T-cell (primary cell): ENCODE measurements around the gene ALOX15. TPM values are rescaled to one million over a fixed set of nuclear protein-coding genes. Genes with fewer than 3 reads are reported as not detected.
A peak's percentile ranks its signal among the peaks of the same experiment; 100 is the strongest.
"Not testable (repeated sequence)": the region's sequence is repeated elsewhere in the genome, so short reads cannot be mapped to it uniquely, and the experiment has no call there.

Source experiments
- ATAC-seq, 4 experiments: fragments of 200-7000 bp in 3 of 4; fragments of 150-1000 bp in 1 of 4; cut with Tn5 transposase; replicated peaks in 1 of 4; 1 replicate in 3 of 4; 2 replicates in 1 of 4; pipeline ENCODE4 v1.10.0; 2021; ENCODE audit warnings: moderate library complexity in 3 of 4, mild to moderate bottlenecking in 2 of 4, moderate number of reproducible peaks in 1 of 4
- CTCF ChIA-PET, 2 donors: fragments of 300-600 bp; sonication (Branson Sonifier 250); formaldehyde crosslinking; loops; one replicate each; lab custom pipeline; 2022; ENCODE audit warnings: antibody characterized with exemption in 2 of 2; lab: Charles Lee
- POLR2A ChIA-PET, 2 donors: fragments of 300-600 bp; sonication (Branson Sonifier 250); formaldehyde crosslinking; loops; one replicate each; lab custom pipeline; 2022; ENCODE audit warnings: antibody characterized with exemption in 2 of 2; lab: Charles Lee
- DNase-seq, 35 experiments: peaks; one replicate each; pipeline versions ENCODE4 v3.0.0 to v3.0.0-alpha.2; 2013 to 2023
- H3K27ac ChIP-seq: one replicate; pipeline ENCODE4 v1.5.1; 2013; ENCODE audit warnings: low read length
- H3K27me3 ChIP-seq, 2 experiments: replicated peaks in 1 of 2; 1 replicate in 1 of 2; 2 replicates in 1 of 2; pipeline versions ENCODE4 v1.6.1 to v1.7.0; 2013; ENCODE audit warnings: low read length in 1 of 2, mixed read lengths in 1 of 2; ENCODE audit not compliant: control insufficient read depth in 2 of 2, insufficient read depth in 2 of 2; ENCODE audit errors: extremely low read depth in 1 of 2
- H3K36me3 ChIP-seq, 2 donors: 1 replicate in 1 of 2; 2 replicates in 1 of 2; pipeline versions ENCODE4 v1.6.1 to v1.7.0; 2013; ENCODE audit warnings: low read length in 1 of 2; ENCODE audit not compliant: control insufficient read depth in 2 of 2, insufficient read depth in 1 of 2; ENCODE audit errors: extremely low read depth in 1 of 2
- H3K4me1 ChIP-seq, 2 experiments: 1 replicate in 1 of 2; 2 replicates in 1 of 2; pipeline versions ENCODE4 v1.6.1 to v1.7.0; 2013; ENCODE audit warnings: low read length in 2 of 2, mixed read lengths in 1 of 2; ENCODE audit not compliant: insufficient read depth in 2 of 2, control insufficient read depth in 1 of 2; ENCODE audit errors: extremely low read depth in 1 of 2
- H3K4me3 ChIP-seq, 2 donors: 1 replicate in 1 of 2; 2 replicates in 1 of 2; pipeline versions ENCODE4 v1.5.1 to v1.7.0; 2013; ENCODE audit warnings: mild to moderate bottlenecking in 2 of 2, low read length in 1 of 2, moderate library complexity in 1 of 2; ENCODE audit not compliant: control insufficient read depth in 1 of 2; ENCODE audit errors: extremely low read depth in 1 of 2
- H3K9me3 ChIP-seq: 2 replicates; pipeline ENCODE4 v1.7.0; 2013
- H3K27ac Mint-ChIP-seq, 2 donors: one replicate each; pipeline ENCODE4 v1.8.0; 2020 to 2021; ENCODE audit warnings: mild to moderate bottlenecking in 2 of 2, mixed read lengths in 2 of 2
- H3K27me3 Mint-ChIP-seq, 2 donors: one replicate each; pipeline ENCODE4 v1.8.0; 2021 to 2022; ENCODE audit warnings: mixed read lengths in 2 of 2
- H3K36me3 Mint-ChIP-seq: one replicate; pipeline ENCODE4 v1.8.0; 2021; ENCODE audit warnings: mixed read lengths
- H3K4me1 Mint-ChIP-seq, 3 donors: one replicate each; pipeline ENCODE4 v1.8.0; 2020 to 2022; ENCODE audit warnings: mixed read lengths in 3 of 3, mild to moderate bottlenecking in 1 of 3
- H3K4me3 Mint-ChIP-seq, 3 donors: one replicate each; pipeline ENCODE4 v1.8.0; 2020 to 2022; ENCODE audit warnings: mild to moderate bottlenecking in 3 of 3, mixed read lengths in 3 of 3, moderate library complexity in 3 of 3
- H3K9me3 Mint-ChIP-seq, 3 donors: one replicate each; pipeline ENCODE4 v1.8.0; 2020 to 2022; ENCODE audit warnings: mixed read lengths in 3 of 3
- WGBS: methylation state at CpG from one replicate; pipeline ENCODE4 v1.1.5; 2013; ENCODE audit warnings: missing lambda C conversion rate; ENCODE audit not compliant: insufficient coverage; 5-methylcytosine and 5-hydroxymethylcytosine counted together
- total RNA-seq, 35 experiments: library from RNA in 6 of 35; stranded (reverse) in 6 of 35; fragments of 120-200 nt in 1 of 35; gene quantifications; one replicate each; pipeline versions ENCODE4 v1.2.1 to v1.2.4 and lab custom pipeline; 2013 to 2026

The ALOX15 gene
- total RNA-seq, 5 donors from 2014 or later (not counting 1 experiment from before 2014, with no cell fraction given) = 0.13 TPM; not detected in 4

GRCh38 chr17:4645642-4646041 lies 4.2 kb upstream of the ALOX15 start:
- 35% methylated on average over 2 of the region's 5 CpGs for WGBS
- Histone ChIP-seq H3K4me1 (peaks cover 0 to 8% of the 10 kb centered on the region in 2 experiments), H3K9me3 (no peaks in the 10 kb centered on the region), H3K36me3 (no peaks in the 10 kb centered on the region), H3K27me3 (peaks cover 5 to 39% of the 10 kb centered on the region in 2 experiments), H3K4me3 (no peak overlapping the region), H3K27ac (no peak overlapping the region)
- H3K27ac Mint-ChIP-seq = no peak overlapping the region
- H3K4me3 Mint-ChIP-seq = no peak overlapping the region
- peaks cover 0 to 8% (median 6%) of the 10 kb centered on the region in 3 donors for H3K4me1 Mint-ChIP-seq
- ChIA-PET CTCF (no interaction called here), POLR2A (no interaction called here)
- no peaks in the 10 kb centered on the region for H3K9me3 Mint-ChIP-seq
- DNase-seq (no peak), ATAC-seq (no peak)
- H3K27me3 Mint-ChIP-seq = peaks cover 50 to 68% of the 10 kb centered on the region in 2 donors
- H3K36me3 Mint-ChIP-seq = no peaks in the 10 kb centered on the region

GRCh38 chr17:4643676-4644075 lies 2.2 kb upstream of the ALOX15 start:
- H3K27me3 ChIP-seq = peaks cover 6 to 47% of the 10 kb centered on the region in 2 experiments
- peaks cover 7 to 17% (median 11%) of the 10 kb centered on the region in 3 donors for H3K4me1 Mint-ChIP-seq
- H3K36me3 Mint-ChIP-seq = no peaks in the 10 kb centered on the region
- H3K27me3 Mint-ChIP-seq = peaks cover 51 to 71% of the 10 kb centered on the region in 2 donors
- no peak overlapping the region for H3K4me3 Mint-ChIP-seq
- no peak for ATAC-seq
- WGBS = 64% methylated on average over 2 of the region's 4 CpGs
- no peaks in the 10 kb centered on the region for H3K9me3 Mint-ChIP-seq
- H3K36me3 ChIP-seq = no peaks in the 10 kb centered on the region
- no peaks in the 10 kb centered on the region for H3K9me3 ChIP-seq
- DNase-seq = no peak
- no peak overlapping the region for H3K27ac ChIP-seq
- ChIA-PET CTCF (no interaction called here), POLR2A (interaction anchor here in 1 of 2 donors (0.6 kb wide), 1 partner anchor 126 kb away, joined by 13 read pairs; no protein-coding TSS in a partner anchor)
- H3K4me3 ChIP-seq = no peak overlapping the region
- H3K27ac Mint-ChIP-seq = no peak overlapping the region
- H3K4me1 ChIP-seq = peaks cover 0 to 16% of the 10 kb centered on the region in 2 experiments

DNA sequence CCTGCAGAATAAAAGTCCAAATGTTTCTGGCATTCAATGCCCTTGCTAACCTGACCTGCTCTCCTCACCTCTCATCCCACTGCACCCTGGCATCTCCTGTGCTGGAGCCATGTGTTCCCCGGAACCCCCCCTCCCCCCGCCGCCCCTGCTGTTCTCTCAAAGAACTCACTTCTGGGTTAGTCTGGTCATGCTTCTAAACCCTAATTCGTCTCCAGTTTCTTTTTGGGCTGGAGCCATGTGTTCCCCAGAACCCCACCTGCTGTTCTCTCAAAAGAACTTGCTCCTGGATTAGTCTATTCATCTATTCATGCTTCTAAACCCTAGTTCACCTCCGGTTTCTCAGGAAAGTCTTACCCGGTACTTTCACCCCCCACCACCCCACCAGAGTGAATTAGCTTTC lies 808 bp upstream of the ALOX15 start:
- DNase-seq (no peak), ATAC-seq (no peak)
- no peaks in the 10 kb centered on the region for H3K36me3 ChIP-seq
- ChIA-PET POLR2A (no interaction called here), CTCF (no interaction called here)
- WGBS = 0% methylated on average over 1 of the region's 6 CpGs
- H3K27me3 ChIP-seq = peaks cover 6 to 53% of the 10 kb centered on the region in 2 experiments
- no peak overlapping the region for H3K4me3 Mint-ChIP-seq
- no peak overlapping the region for H3K4me3 ChIP-seq
- H3K9me3 ChIP-seq = no peaks in the 10 kb centered on the region
- peaks cover 0 to 16% of the 10 kb centered on the region in 2 experiments for H3K4me1 ChIP-seq
- no peaks in the 10 kb centered on the region for H3K9me3 Mint-ChIP-seq
- H3K27me3 Mint-ChIP-seq = peaks cover 55 to 81% of the 10 kb centered on the region in 2 donors
- H3K4me1 Mint-ChIP-seq = peaks cover 7 to 19% (median 11%) of the 10 kb centered on the region in 3 donors
- H3K27ac Mint-ChIP-seq = no peak overlapping the region
- no peak overlapping the region for H3K27ac ChIP-seq
- no peaks in the 10 kb centered on the region for H3K36me3 Mint-ChIP-seq

DNA sequence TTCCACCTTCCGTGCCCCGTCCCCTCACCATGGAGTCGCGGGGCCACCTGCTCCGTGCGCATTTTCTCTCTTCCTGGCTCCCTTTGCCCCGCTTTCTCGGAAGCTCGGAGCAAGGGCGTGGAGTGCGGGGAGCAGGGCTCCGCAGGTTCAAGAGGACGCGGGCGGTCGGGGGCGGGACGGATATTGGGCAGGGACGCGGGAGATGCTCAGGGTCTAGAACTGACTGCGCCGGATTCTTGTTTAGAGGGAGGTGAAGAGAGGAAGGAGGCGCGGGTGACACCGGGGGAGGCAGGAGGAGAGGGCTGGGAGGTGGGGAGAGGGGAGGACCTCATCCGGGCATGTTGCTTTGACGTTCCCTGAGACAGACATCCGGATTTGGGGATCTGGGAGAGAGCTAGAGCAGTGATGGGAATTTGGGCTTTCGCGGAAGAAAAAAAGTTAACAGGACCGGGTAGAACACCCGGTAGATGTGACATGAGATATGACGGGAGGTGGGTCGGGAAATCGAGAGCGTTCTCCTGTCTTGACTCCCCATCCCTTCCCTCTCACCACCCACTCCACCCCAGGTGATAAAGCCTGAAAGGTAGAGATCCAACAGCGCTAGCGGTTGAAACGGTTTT lies 799 bp downstream of the ALOX15 start:
- Histone ChIP-seq H3K27me3 (peaks cover 6 to 63% of the 10 kb centered on the region in 2 experiments), H3K4me1 (peaks cover 0 to 19% of the 10 kb centered on the region in 2 experiments)
- peaks cover 15 to 29% (median 16%) of the 10 kb centered on the region in 3 donors for H3K4me1 Mint-ChIP-seq
- H3K4me3 ChIP-seq, H3K4me3 Mint-ChIP-seq, H3K9me3 Mint-ChIP-seq, H3K36me3 ChIP-seq, H3K36me3 Mint-ChIP-seq, H3K27ac Mint-ChIP-seq, H3K27ac ChIP-seq, H3K9me3 ChIP-seq, POLR2A ChIA-PET: not testable (repeated sequence)
- DNase-seq (peak in 3 of 35 experiments; percentile 9 to 16 (median 13)), ATAC-seq (peak in 3 of 4 experiments; percentile 55 to 68 (median 61))
- CTCF ChIA-PET = interaction anchor here in 1 of 2 donors (0.6 kb wide), 1 partner anchor 14 kb away, joined by 5 read pairs; no protein-coding TSS in a partner anchor
- WGBS = 5% methylated on average over 15 of the region's 39 CpGs
- peaks cover 61 to 84% of the 10 kb centered on the region in 2 donors for H3K27me3 Mint-ChIP-seq

DNA sequence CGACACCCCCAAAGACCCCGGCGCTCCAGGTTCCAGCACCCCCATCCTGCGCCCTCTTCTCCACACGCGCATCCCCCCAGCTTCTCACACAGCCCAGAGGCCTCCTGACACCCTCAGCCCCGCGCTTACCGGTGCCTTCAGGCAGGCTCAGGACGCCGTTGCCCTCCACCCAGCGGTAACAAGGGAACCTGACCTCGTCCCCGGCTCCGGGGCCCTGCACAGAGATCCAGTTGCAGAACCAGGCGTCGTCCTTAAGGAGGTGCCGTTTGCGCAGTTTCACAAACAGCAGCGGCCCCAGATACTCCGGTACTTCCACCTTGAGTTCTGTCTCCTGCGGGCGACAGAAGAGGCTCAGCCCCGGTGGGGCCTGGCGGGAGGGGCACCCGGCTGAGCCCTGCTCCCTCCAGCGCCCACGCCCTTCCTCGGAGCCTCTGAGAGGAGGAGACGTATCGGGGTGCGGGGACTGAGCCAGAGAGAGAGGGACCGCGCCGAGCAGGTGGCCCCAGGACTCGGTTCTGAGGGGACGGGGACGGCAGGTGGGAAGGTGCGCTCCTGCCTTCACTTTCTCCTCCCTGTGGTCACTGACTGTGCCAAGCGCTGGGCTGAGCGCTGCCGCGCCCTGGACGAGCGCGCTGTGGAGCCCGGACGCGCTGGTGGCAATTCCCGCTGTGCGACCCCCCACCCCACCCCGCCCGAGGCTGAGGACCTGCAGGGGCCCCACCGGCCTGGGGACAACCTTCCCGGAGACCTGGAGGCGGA lies 2.0 kb downstream of the ALOX15 start:
- peaks cover 0 to 21% of the 10 kb centered on the region in 2 experiments for H3K4me1 ChIP-seq
- H3K9me3 Mint-ChIP-seq, H3K9me3 ChIP-seq, H3K36me3 Mint-ChIP-seq, CTCF ChIA-PET, H3K36me3 ChIP-seq, POLR2A ChIA-PET, H3K27ac ChIP-seq: not testable (repeated sequence)
- peak in 16 of 35 experiments; percentile 3 to 35 (median 20) for DNase-seq
- peaks cover 6 to 72% of the 10 kb centered on the region in 2 experiments for H3K27me3 ChIP-seq
- Mint-ChIP-seq H3K27me3 (peaks cover 63 to 83% of the 10 kb centered on the region in 2 donors), H3K4me3 (peak overlapping the region in 2 of 3 donors; percentile 53 to 59), H3K27ac (peak overlapping the region in 1 of 2 donors; percentile 43), H3K4me1 (peaks cover 16 to 33% (median 17%) of the 10 kb centered on the region in 3 donors)
- WGBS = 10% methylated on average over 14 of the region's 56 CpGs
- ATAC-seq = peak; percentile 32 to 79 (median 58)
- peak overlapping the region in 1 of 2 donors; percentile 23 for H3K4me3 ChIP-seq

DNA sequence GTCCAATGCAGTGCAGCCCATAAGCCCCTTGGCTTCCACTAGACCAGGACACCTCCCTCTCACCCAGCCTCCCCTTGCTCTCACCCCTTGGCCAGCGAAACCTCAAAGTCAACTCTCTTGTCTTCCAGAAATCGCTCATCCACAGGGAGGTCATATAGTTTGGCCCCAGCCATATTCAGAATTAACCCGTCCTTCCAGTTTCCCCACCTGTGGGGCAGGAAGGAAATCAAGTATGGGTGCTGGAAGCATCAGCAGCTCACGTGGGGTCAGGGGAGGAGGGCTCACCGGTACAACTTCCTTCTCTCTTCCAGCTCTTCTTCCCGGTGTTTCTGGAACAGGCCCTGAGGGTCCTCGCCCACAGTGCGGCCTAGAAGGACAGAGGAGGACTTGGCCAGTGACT lies 2.7 kb downstream of the ALOX15 start:
- DNase-seq, CTCF ChIA-PET, H3K9me3 Mint-ChIP-seq, H3K27ac ChIP-seq, ATAC-seq, H3K9me3 ChIP-seq, H3K36me3 Mint-ChIP-seq, H3K36me3 ChIP-seq, POLR2A ChIA-PET, H3K4me3 ChIP-seq: not testable (repeated sequence)
- WGBS = 58% methylated on average over 3 of the region's 8 CpGs
- peak overlapping the region in 1 of 2 donors; percentile 43 for H3K27ac Mint-ChIP-seq
- H3K27me3 ChIP-seq = peaks cover 6 to 72% of the 10 kb centered on the region in 2 experiments
- peaks cover 59 to 80% of the 10 kb centered on the region in 2 donors for H3K27me3 Mint-ChIP-seq
- H3K4me1 ChIP-seq = peaks cover 0 to 21% of the 10 kb centered on the region in 2 experiments
- H3K4me1 Mint-ChIP-seq = peaks cover 16 to 33% (median 17%) of the 10 kb centered on the region in 3 donors
- H3K4me3 Mint-ChIP-seq = peak overlapping the region in 1 of 3 donors; percentile 59
